ENCODE data around the gene MARCKSL1. TPM values are rescaled to one million over a fixed set of nuclear protein-coding genes. Genes with fewer than 3 reads are reported as not detected.
A peak's percentile ranks its signal among the peaks of the same experiment; 100 is the strongest.

MARCKSL1 gene
- total RNA-seq, 1 donor: 16.6 TPM

DNA sequence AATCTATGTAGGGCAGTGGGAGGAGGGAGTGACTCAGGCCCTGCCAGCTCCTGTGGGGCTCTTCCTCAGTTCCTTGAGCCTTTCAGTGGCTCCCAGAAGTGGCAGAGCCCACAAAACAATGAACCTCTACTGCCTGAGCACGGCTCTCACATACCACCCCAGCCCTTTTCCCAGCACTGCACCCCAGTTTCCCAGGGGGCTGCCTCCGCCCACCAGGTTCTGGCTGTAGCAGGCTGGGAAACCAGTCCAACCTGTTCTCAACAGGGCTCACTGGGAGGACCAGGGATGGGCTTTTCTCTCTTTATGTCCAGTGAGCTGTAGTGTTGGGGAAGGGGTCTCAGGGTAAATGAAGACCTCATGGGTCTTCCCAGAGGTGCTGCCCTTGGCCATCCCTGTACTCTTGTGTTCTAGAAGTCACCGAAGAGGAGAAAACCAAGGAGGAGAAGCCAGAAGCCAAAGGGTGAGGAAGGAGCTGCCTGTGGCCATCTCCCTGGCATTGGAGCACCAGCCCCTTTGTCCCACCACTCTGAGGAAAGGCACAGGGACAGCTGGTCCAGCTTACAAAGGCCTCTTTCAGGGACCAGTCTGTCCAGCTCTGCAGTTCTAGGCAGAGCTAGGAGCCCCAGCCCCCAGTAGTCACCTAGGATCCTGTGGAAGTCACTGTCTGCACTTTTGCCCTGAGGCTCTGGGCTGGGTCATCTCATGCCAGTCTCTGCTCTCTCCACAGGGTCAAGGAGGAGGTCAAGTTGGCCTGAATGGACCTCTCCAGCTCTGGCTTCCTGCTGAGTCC lies 3.5 kb downstream of the MARCKSL1 start:
- Histone ChIP-seq H3K27me3 (ENCODE audit: insufficient read depth, low read length) (no peaks in the 10 kb centered on the region), H2AFZ (ENCODE audit: low read length) (no peak overlapping the region), H3K79me2 (ENCODE audit: insufficient read depth, low read length) (no peaks in the 10 kb centered on the region), H3K4me1 (ENCODE audit: insufficient read depth, low read length) (peaks cover 12% of the 10 kb centered on the region), H3K9me3 (ENCODE audit: low read depth, low read length) (no peaks in the 10 kb centered on the region), H4K20me1 (ENCODE audit: insufficient read depth, low read length) (peaks cover 16% of the 10 kb centered on the region), H3K4me3 (ENCODE audit: insufficient read depth, low read length) (no peak overlapping the region), H3K36me3 (ENCODE audit: insufficient read depth, low read length) (peaks cover 36% of the 10 kb centered on the region), H3K27ac (ENCODE audit: low read depth, low read length) (no peak overlapping the region), H3K4me2 (ENCODE audit: insufficient read depth, low read length) (no peak overlapping the region)
- peak; percentile 48 for DNase-seq (ENCODE audit: insufficient read length, low spot score, missing footprints)
- TF ChIP-seq, protein P1, sequence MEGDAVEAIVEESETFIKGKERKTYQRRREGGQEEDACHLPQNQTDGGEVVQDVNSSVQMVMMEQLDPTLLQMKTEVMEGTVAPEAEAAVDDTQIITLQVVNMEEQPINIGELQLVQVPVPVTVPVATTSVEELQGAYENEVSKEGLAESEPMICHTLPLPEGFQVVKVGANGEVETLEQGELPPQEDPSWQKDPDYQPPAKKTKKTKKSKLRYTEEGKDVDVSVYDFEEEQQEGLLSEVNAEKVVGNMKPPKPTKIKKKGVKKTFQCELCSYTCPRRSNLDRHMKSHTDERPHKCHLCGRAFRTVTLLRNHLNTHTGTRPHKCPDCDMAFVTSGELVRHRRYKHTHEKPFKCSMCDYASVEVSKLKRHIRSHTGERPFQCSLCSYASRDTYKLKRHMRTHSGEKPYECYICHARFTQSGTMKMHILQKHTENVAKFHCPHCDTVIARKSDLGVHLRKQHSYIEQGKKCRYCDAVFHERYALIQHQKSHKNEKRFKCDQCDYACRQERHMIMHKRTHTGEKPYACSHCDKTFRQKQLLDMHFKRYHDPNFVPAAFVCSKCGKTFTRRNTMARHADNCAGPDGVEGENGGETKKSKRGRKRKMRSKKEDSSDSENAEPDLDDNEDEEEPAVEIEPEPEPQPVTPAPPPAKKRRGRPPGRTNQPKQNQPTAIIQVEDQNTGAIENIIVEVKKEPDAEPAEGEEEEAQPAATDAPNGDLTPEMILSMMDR (IDR thresholded peaks at IDR 0.05; ENCODE audit: extremely low read depth, low read depth, low read length): no peak

DNA sequence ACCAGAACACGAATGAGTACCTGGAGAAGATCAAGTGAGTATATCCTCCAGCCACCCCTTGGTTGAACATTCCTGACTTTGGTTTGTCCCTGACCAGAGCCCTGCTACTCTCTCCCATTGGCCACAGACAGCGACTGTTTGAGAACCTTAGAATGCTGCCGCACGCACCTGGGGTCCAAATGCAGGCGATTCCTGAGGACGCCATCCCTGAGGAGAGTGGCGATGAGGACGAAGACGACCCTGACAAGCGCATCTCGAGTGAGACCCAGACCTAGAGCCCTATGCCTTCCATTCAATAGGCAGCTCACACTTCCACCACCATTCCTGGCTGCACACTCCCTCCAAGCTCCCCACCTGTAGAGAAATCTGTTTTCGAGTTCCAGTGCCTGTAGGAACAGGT lies 4.5 kb downstream of the MARCKSL1 start:
- no peak overlapping the region for H3K4me2 ChIP-seq (ENCODE audit: insufficient read depth, low read length)
- peak; percentile 71 for DNase-seq (ENCODE audit: insufficient read length, low spot score, missing footprints)
- no peak overlapping the region for H2AFZ ChIP-seq (ENCODE audit: low read length)
- H3K4me1 ChIP-seq (ENCODE audit: insufficient read depth, low read length): peaks cover 8% of the 10 kb centered on the region
- H3K27ac ChIP-seq (ENCODE audit: low read depth, low read length): no peak overlapping the region
- no peaks in the 10 kb centered on the region for H3K27me3 ChIP-seq (ENCODE audit: insufficient read depth, low read length)
- H3K9me3 ChIP-seq (ENCODE audit: low read depth, low read length): no peaks in the 10 kb centered on the region
- no peak overlapping the region for H3K4me3 ChIP-seq (ENCODE audit: insufficient read depth, low read length)
- TF ChIP-seq, protein P1 (IDR thresholded peaks at IDR 0.05; ENCODE audit: extremely low read depth, low read depth, low read length): no peak
- H3K36me3 ChIP-seq (ENCODE audit: insufficient read depth, low read length): peaks cover 44% of the 10 kb centered on the region
- H3K79me2 ChIP-seq (ENCODE audit: insufficient read depth, low read length): no peaks in the 10 kb centered on the region
- peaks cover 16% of the 10 kb centered on the region for H4K20me1 ChIP-seq (ENCODE audit: insufficient read depth, low read length)

DNA sequence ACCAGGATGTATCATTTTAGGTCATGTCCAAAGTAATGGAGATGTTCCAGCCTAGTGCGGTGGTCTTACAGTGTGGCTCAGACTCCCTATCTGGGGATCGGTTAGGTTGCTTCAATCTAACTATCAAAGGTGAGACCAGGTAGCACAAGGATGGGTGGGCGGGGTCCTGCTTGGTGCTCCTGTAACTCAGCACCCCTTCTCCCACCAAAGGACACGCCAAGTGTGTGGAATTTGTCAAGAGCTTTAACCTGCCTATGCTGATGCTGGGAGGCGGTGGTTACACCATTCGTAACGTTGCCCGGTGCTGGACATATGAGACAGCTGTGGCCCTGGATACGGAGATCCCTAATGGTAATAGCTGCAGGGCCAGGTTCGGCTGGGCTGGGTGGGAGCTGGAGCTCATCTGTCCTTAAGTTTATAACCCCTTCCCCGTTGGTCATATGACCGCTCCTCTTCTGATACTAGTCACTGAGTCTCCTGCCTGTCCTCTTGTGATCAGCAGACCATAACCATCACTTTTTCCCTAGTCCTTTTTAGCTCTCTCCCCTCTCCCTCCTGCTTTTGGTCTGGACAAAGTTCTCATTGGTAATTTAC lies 5.4 kb downstream of the MARCKSL1 start:
- Histone ChIP-seq H3K36me3 (ENCODE audit: insufficient read depth, low read length) (peaks cover 44% of the 10 kb centered on the region), H3K27ac (ENCODE audit: low read depth, low read length) (no peak overlapping the region), H3K9me3 (ENCODE audit: low read depth, low read length) (no peaks in the 10 kb centered on the region), H4K20me1 (ENCODE audit: insufficient read depth, low read length) (peaks cover 16% of the 10 kb centered on the region), H2AFZ (ENCODE audit: low read length) (no peak overlapping the region), H3K79me2 (ENCODE audit: insufficient read depth, low read length) (no peaks in the 10 kb centered on the region), H3K4me3 (ENCODE audit: insufficient read depth, low read length) (no peak overlapping the region), H3K27me3 (ENCODE audit: insufficient read depth, low read length) (no peaks in the 10 kb centered on the region), H3K4me2 (ENCODE audit: insufficient read depth, low read length) (no peak overlapping the region), H3K4me1 (ENCODE audit: insufficient read depth, low read length) (peaks cover 6% of the 10 kb centered on the region)
- peak; percentile 17 for DNase-seq (ENCODE audit: insufficient read length, low spot score, missing footprints)
- TF ChIP-seq, protein P1 (IDR thresholded peaks at IDR 0.05; ENCODE audit: extremely low read depth, low read depth, low read length): no peak

DNA sequence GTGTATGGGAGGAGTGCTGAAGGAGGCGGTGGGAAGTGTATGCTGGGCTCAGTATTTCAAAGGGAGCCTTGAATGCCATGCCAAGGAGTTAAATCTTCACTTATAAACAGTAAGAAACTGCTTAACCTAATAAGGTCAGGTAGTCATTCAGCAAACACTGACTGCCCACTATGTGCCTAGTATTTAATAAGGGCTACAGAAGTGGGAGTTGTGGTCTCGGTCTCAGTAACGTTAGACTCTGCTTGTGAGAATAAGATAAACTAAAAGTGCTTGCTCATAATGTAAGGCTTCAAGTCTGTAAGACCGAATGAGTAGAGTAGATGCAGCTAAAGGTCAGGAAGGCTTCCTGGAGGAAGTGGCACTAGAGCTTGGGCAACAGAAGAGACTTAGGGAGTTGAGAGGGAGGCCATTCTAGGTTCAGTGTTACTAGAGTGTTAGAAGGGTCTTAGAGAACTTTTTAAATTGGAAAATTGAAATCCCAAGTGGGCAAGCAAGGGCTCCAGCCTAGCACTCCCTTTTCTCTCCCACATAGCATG lies 6.0 kb downstream of the MARCKSL1 start:
- TF ChIP-seq, protein P1 (IDR thresholded peaks at IDR 0.05; ENCODE audit: extremely low read depth, low read depth, low read length): no peak
- H3K79me2 ChIP-seq (ENCODE audit: insufficient read depth, low read length): no peaks in the 10 kb centered on the region
- H3K27ac ChIP-seq (ENCODE audit: low read depth, low read length): no peak overlapping the region
- peaks cover 5% of the 10 kb centered on the region for H3K4me1 ChIP-seq (ENCODE audit: insufficient read depth, low read length)
- H3K4me3 ChIP-seq (ENCODE audit: insufficient read depth, low read length): no peak overlapping the region
- peaks cover 44% of the 10 kb centered on the region for H3K36me3 ChIP-seq (ENCODE audit: insufficient read depth, low read length)
- no peaks in the 10 kb centered on the region for H3K27me3 ChIP-seq (ENCODE audit: insufficient read depth, low read length)
- no peak overlapping the region for H3K4me2 ChIP-seq (ENCODE audit: insufficient read depth, low read length)
- no peak for DNase-seq (ENCODE audit: insufficient read length, low spot score, missing footprints)
- peaks cover 16% of the 10 kb centered on the region for H4K20me1 ChIP-seq (ENCODE audit: insufficient read depth, low read length)
- no peak overlapping the region for H2AFZ ChIP-seq (ENCODE audit: low read length)
- H3K9me3 ChIP-seq (ENCODE audit: low read depth, low read length): no peaks in the 10 kb centered on the region

Data from osteoblast (primary cell).